ENCODE measurements around the gene LRWD1.

Gene LRWD1

DNA sequence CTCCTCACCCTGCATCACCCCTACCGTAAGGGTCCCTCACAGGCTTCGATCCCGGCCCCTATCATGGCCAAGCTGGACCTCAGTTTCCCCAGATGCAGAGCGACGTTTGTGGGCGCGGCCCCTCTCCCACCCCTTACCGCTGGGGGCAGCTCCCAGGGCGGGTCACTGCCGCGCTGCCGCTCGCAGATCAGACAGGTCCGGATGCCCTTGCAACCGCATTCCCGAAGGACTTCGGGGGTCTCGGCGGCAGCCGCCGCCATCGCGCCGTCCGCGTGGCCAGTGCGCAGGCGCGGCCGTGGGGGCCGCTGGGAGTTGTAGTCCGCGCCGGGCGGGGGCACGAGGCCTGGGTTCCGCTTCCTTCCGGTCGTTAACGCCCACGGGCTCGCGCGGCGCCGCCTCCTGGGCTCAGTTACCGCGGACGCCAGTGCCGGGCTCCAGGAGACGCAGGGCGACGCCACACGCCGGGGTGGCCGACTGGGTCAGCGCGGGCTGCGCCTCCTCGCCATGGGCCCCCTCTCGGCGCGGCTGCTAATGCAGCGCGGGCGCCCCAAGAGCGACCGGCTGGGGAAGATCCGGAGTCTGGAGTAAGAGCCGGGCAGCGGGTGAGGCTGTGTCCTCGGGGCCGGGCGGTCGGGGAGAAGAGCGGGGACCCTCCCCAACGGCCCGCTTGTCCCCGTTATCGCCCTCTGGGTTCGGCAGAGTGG, at the start of gene LRWD1, which contains the start of gene ALKBH4:
Gene LRWD1 (plus strand): TSS at position 408 of the 704 bp plus-strand sequence. CDS start 97 bp downstream, at position 505.
Gene ALKBH4 (minus strand): TSS at position 287 of the 704 bp plus-strand sequence. CDS start 27 bp downstream, at position 260.
- peak; percentile 30 to 94 (median 83) for DNase-seq

DNA sequence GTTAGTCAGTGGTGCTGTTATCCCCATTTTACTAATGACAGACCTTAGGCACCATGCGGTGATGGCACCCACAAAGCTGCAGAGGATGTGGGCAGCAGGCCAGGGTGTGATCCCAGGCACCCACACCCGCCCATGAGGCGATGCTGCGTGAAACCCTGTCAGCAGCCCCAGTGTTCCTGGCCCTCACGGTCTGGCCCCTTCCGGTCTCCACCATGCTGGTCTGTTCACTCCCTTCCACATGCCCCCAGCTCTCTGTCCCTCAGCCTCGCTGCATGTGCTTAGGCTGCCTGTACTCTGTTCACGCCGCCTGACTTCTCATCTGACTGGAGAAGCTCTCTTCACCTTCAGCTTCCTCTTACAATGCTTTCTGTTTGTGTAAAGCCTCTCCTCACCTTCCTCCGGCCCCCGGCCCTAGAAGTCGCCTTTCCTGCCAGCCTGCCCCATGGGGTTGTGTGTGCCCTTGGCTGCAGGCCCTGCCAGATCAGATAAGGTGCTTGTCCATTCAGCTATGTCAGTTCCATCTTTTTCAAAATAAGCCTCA, 49.0 kb upstream of the LRWD1 start:
- DNase-seq, result no peak

DNA sequence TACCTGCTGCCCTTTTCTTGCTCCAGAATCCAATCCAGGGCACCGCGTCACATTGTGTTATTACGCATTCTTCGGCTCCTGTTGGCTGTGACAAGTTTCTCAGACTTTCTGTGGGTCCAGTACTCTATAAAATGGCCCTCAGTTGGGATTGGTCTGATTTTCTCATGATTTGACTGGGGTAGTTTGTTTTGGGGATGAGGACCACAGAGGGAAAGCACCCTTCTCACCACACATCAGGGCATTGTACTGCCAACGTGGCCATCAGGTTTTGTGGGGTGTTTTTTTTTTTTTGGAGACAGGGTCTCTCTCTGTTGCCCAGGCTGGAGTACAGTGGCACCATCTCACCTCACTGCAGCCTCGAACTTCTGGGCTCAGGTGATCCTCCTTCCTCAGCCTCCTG, 48.4 kb upstream of the LRWD1 start:
- DNase-seq, result no peak

DNA sequence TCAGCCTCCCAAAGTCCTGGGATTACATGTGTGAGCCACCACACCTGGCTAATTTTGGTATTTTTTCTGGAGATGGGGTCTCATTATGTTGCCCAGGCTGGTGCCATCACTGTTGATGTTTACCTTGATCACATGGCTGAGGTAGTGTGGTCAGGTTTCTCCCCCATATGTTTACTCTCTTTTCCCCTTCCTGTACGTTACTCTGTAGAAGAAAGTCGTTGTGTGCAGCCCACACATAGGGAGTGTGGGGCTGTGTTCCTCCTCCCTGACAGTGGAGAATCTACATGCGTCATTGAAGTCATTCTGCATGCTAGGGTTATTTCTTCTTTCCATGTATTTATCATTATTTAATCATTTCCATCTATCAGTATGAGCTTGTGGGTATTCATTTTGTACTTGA, 47.7 kb upstream of the LRWD1 start:
- DNase-seq, result no peak

DNA sequence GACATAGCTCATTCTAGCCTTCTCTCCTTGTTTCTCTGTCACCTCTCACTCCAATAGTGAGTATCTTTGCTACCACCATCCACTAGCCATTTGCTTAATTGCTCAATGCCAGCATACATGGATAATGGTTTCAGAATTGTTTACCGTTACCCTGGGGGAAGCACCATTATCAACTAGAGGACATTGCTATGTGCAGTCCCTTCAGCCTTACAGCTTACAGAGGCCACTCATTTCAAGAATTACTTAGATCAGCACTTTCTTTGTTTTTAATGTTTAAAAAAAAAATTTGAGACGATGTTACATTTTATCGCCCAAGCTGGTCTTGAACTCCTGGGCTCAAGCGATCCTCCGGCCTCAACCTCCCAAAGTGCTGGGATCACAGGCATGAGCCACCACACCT, 46.2 kb upstream of the LRWD1 start:
- DNase-seq, result no peak

DNA sequence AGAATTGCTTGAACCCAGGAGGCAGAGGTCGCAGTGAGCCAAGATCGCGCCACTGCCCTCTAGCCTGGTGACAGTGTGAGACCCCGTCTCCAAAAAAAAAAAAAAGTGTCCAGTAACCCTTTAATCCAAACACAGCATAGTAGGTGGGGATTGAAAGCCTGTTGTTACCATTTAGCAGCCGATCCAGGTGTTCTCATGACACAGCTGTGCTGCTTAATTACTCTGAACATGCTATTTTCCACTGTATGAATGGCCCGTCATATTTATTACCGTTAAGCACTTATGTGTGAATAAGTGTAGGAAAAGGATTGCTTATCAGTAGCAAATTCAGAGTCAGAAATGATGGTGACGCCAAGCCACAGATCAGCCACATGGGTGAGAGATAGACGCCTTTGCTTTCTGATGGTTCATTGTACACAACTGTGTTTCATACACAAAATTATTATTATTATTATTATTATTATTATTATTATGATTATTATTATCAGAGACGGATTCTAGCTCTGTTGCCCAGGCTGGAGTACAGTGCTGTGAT, 43.0 kb upstream of the LRWD1 start:
- DNase-seq, result no peak

DNA sequence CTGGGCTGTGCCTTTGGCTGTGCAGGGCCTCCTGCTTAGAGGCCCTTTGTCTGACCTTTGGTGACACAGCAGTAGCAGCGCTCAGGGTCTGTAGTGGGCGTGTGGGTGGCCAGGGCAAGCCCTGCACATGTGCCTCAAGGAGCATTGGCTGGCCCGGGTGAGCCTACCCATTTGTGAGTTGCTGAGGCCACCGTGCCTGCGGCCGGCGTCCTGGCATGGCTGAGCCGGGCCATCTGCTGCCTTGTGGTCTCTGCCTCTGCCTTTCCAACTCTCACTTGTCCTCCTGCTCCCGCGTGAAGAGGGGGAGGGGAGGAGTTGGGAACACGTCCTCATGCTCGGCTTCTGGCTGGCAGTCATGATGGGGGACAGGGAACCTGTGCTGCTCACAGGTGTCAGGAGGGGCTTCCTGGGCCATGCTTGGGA, 40.6 kb upstream of the LRWD1 start:
- DNase-seq, result no peak

DNA sequence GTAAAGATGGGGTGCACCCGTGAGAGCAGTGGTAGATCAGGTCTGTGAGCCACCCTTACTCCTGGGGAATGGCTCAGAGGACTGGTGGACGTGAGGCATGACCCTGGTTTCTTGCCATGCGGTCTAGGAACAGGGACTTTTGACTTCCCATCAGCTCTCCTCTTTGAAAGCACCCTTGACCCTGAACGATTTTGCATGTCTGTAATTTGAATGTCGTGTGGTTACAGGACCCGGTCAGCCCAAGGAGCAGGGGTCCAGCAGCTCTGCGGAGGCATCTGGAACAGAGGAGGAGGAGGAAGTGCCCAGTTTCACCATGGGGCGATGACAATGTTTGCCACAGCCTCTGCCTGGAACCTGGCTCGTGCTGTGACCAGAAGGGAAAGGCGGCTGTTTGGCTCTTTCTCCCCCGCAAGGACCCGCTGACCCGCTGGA, 40.0 kb upstream of the LRWD1 start:
- peak in 8 of 51 donors; percentile 16 to 27 (median 20) for DNase-seq

DNA sequence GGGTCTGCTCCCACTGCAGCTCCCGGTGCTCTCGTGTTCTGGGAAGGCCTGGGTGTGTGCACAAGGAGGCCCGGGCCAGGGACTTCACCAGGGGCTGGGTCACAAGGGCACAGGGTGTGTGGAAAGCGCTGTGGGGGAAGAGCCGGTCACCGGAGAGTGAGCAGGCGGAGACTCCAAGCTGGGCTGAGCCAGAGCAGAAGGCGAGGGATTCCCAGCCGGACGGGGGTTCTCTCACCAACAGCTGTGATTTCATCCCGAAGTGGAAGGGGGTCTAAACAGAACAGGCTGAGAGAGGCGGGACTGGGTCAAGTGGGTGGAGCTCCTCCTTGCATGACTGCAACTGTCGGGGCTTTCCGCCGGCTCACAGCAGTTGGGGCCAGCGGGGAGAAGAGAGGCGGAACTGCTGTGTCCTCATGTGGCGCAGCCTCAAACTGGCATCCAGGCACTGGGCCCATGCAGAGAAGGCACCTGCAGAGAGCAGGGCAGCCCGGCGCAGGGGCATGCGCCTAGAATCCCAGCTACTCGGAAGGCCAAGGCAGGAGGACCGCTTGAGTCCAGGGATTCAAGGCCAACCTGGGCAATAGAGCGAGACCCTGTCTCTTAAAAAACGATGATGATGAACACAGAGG, 39.0 kb upstream of the LRWD1 start:
- DNase-seq, result peak in 18 of 51 donors; percentile 10 to 42 (median 20)

DNA sequence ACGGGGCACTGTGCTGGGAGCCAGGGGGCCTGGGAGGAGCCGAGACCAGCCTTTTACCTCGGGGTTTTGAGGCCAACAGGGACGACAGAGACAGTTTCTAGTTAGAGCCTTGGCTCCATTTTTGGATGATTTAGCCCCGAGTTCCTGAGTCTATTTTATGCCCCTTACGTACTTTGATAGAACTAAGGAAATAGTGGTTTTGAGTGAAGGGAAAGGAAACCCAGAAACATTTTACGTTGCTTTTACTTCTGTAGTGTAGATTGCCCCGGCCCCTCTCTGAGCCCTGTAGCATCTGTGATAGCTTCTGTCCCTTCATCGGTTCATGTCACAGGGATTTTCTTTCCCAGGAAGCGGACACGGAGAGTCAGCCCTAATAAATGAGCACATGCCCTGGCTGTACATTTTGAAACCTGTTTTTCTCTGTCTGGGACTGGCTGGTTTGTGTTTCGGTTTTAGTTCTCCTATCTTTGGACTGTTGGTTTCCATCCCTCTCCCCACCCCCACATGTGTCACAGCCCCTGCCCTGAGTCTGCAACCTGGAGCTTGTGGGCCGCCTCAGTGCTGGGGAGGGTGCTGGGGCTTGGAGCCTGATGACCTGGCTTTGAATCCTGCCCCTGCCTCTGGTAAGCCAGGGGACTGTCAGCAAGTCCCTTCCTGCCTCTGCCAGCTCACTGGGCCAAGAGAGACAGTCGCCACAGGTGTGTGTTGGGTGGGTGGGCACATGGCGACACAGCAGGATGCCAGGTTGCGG, 38.3 kb upstream of the LRWD1 start:
- peak in 8 of 51 donors; percentile 4 to 38 (median 16) for DNase-seq

DNA sequence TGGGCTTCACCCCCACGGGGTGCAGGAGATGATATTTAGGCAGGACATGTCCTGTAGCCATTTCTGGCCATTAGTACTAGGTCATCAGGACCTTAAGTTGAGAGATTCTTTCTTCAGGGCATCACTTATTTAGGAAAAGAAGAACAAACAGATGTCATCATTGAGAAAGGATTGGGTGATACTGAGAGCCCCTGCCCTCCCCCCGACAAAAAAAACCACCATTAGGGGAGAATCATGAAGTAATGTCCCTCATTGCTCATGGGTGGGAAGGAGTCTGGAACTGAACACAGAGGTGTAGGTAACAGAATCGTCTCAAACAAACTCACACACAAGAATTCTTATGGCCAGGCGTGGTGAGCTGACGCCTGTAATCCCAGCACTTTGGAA, 37.8 kb upstream of the LRWD1 start:
- DNase-seq, result no peak

DNA sequence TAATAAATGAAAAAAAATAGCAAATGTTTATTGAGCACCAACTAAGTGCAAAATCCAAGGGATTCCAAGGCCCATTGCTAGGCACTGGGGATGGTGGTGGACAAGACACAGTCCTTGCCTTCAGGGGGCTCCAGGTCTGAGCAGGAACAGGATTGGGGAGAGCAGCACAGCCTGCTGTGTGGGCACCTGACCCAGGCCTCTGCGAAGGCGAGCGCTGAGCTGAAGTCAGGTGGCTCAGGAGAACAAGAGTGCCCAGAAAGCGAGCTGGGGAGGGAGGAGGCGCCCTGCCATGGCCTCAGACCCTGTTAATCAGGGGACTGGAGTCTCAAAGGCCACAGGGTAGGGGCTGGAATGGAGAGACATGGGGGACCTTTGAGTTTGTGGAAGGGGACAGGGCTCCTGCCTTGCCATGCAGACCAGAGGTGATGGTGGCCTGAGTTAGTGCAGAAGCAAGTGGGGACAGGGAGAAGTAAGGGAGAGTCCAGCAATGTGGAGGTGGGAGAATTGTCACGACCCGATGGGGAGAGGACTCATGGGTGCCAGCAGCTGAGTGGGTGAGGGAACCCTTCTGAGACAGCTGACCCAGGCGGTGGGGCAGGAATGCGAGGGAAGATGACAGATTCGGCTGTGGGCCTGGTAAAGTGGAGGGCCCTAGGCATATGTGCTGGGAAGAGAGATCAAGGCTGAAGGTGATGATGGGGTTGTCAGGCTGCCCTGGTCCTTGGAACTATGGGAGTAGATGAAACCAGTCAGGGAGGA, 35.5 kb upstream of the LRWD1 start:
- no peak for DNase-seq

DNA sequence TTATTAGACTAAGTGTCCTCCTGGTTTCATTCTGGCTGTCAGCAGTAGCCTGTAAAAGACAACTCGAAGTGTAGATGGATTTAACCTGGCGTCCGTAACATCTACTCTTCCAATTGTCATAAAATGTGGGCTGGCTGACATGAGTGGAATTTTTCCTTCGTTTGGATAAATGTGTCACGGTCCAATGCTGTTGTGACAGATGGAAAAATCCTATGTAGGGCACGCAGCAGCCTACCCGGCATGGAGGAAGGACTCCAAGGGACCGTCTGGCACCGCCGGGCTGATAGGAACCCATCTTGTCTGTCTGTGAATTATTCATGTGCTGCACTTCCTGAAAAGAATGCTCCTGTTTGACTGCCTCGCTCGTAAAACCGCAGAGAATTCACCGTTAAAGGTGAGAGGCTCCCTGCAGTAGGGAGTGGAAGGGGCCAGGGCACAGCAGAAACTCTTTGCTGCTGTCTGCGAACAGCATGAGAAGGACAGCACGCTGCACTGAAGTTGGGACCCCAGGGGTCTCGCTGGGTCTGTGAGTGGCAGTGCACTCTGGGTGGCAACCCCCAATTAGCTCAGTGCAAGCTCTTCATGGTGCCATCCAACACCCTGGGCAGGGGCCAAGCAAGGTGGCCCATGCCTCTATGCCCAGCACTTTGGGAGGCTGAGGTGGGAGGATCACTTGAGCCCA, 33.0 kb upstream of the LRWD1 start:
- peak in 6 of 51 donors; percentile 7 to 59 (median 31) for DNase-seq

DNA sequence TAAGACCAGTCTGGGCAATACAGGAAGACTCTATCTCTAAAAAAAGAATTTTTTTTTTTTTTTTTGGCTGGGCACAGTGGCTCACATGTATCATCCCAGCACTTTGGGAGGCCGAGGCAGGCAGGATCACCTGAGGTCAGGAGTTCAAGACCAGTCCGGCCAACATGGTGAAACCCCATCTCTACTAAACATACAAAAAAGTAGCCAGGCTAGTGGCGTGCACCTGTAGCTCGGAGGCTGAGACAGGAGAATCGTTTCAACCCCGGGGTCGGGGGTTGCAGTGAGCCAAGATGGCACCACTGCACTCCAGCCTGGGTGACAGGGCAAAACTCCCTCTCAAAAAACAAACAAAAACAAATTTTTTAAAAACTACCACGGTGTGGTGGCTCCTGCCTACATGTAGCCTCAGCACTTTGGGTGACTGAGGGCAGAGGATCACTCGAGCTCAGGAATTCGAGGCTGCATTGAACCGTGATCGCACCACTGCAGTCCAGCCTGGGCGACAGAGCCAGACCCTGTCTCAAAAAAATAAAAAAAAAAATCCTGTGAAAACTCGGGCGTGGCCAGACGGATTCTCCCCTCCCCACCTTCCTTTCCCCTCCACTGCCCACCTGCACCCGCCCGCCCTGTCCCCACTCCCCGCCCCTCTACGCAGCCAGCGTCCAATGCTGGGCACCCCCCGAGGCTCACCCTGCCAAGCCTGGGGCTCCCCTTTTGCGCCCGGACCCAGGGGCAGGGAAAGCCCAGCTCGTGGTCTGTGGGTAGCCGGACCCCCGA, 32.2 kb upstream of the LRWD1 start:
- DNase-seq, result peak in 1 of 51 donors; percentile 60

DNA sequence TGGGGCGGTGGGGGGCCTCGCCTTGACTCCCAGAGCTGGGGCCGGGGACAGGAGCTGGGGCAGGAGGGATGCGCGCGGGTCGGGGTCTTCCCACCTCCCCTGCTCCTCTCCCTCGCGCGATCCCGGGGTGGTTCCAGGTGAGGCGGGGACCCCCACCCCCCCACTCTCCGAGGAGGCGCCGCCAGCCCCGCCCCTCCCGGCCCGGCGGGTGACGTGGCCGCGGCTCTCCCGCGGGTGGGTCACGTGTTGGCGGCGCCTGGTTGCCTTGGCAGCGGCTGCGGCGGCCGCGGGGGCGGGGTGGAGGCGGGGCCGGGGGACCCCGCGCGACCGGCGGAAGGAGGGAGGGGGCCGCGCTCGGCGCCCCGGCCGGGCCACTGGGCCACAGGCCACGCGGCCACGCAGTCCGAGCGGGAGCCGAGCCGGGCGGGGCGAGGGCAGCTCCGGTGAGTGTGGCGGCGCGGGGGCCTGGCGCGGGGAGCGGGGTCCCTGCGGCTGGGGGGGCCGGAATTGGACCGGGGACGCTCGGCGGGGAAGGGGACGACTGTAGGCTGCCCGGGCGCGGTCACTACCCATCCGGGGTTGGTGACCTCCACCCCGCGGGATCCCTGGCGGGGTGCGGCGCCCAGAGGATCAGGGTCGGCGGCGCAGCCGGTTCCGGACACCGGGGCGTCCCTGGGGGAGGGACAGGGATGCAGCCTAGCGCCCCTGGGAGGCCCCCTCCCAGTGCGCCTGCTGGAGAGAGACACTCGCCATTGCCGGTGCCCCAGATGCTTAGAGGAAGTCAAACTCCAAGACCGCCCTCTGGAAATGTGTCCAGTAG, 31.4 kb upstream of the LRWD1 start, which contains the start of gene ORAI2:
Gene ORAI2 (plus strand): TSS at position 357 of the 820 bp plus-strand sequence. CDS start 5,382 bp downstream, outside the sequence.
- DNase-seq, result peak in 49 of 51 donors; percentile 22 to 91 (median 73)

DNA sequence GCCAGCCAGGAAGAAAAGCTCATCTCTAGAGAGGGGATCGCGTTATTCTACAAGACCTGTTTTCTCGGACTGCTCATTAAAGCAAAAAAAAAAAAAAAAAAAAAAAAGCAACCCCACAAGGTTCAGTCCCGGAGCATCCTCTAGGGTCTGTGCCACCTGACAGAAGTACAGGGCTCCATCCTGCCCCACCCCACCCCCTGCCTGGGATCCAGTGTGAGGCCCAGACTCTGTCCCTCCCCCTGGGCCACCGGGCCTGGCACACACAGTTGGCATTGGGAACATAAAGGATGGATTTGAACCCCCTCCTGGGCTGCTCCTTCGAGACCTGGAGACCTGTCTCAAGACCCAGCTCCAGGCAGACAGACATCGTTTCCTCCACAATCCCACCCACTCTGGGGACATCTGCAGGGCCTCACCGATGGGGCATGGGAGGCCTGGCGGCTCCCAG, 30.7 kb upstream of the LRWD1 start:
- DNase-seq, result peak in 1 of 51 donors; percentile 44

DNA sequence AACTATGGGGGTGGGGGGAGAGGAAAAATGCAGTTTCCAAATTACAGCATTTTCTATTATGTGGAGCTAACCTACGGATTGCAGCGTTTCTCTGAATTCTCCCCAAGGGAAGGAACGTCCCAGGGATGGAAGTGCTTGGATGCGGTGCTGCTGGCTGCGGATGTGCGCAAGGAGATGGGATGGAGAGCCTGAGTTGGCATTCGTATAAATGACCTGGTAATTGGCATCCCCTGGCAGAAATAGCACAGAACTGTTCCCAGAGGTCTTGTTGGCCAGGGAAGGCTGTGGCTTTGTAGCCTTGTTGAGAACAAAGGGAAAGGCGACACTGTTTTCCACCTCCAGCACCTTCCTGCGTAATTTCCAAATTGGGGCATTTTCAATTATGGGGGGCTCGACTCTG, 28.7 kb upstream of the LRWD1 start:
- no peak for DNase-seq

Measured in hypothalamus (tissue), 51 donors.